SK-N-SH (cell line): ENCODE measurements around the gene TTC19. TPM values are rescaled to one million over a fixed set of nuclear protein-coding genes. Genes with fewer than 3 reads are reported as not detected.

ENCODE experiments used
- CTCF ChIA-PET: fragments of 300-600, 350-600 bp; formaldehyde crosslinking; extraction: SDS; loops from one replicate; lab custom pipeline; 2021; lab: Yijun Ruan, JAX
- POLR2A ChIA-PET: fragments of 350-600 bp; sonication (Branson Sonifier 250); formaldehyde crosslinking; extraction: SDS; loops from one replicate; lab custom pipeline; 2020; ENCODE audit warnings: antibody characterized with exemption, inconsistent platforms; lab: Yijun Ruan, JAX
- DNase-seq: peaks from one replicate; pipeline ENCODE4 v3.0.0; 2012
- H2AFZ ChIP-seq: fragments of 200-600 bp; sonication (generic); 2 replicates; pipeline ENCODE4 v1.8.1; 2016; ENCODE audit warnings: antibody characterized with exemption, mild to moderate bottlenecking, low read depth
- H3F3A ChIP-seq: fragments of 200-600 bp; sonication (generic); replicated peaks from 2 replicates; pipeline ENCODE3; 2016; ENCODE audit warnings: antibody characterized with exemption, mild to moderate bottlenecking; ENCODE audit not compliant: insufficient read depth
- H3K27ac ChIP-seq, 2 experiments: fragments of 200-500 bp in 1 of 2; fragments of 200-600 bp in 1 of 2; sonication (Bioruptor generic) in 1 of 2; sonication (generic), shearing (Covaris generic) in 1 of 2; 2 replicates each; pipeline versions ENCODE4 v1.5.1 to v1.6.1; 2014 to 2016; ENCODE audit warnings: low read depth in 2 of 2, inconsistent platforms in 1 of 2, low read length in 1 of 2, mild to moderate bottlenecking in 1 of 2, mixed read lengths in 1 of 2
- H3K27me3 ChIP-seq: fragments of 200-600 bp; sonication (generic), shearing (Covaris generic); 2 replicates; pipeline ENCODE4 v1.6.1; 2016; ENCODE audit warnings: mixed run types; ENCODE audit not compliant: insufficient read depth
- H3K36me3 ChIP-seq, 2 experiments: fragments of 200-500 bp in 1 of 2; fragments of 200-600 bp in 1 of 2; sonication (Bioruptor generic) in 1 of 2; sonication (generic) in 1 of 2; replicated peaks in 1 of 2; 2 replicates each; pipeline versions ENCODE3 to v1.5.1; 2014 to 2016; ENCODE audit warnings: low read length in 1 of 2, mild to moderate bottlenecking in 1 of 2; ENCODE audit not compliant: insufficient read depth in 2 of 2, control insufficient read depth in 1 of 2
- H3K4me1 ChIP-seq, 2 experiments: fragments of 200-500 bp in 1 of 2; fragments of 200-600 bp in 1 of 2; sonication (Bioruptor generic) in 1 of 2; sonication (generic), shearing (Covaris generic) in 1 of 2; 2 replicates each; pipeline versions ENCODE4 v1.5.1 to v1.6.1; 2014 to 2016; ENCODE audit warnings: low read depth in 1 of 2, low read length in 1 of 2, mixed run types in 1 of 2; ENCODE audit not compliant: insufficient read depth in 2 of 2, control insufficient read depth in 1 of 2
- H3K4me2 ChIP-seq: fragments of 200-600 bp; sonication (generic), shearing (Covaris generic); 2 replicates; pipeline ENCODE4 v1.6.1; 2017; ENCODE audit warnings: mixed run types
- H3K4me3 ChIP-seq, 2 experiments: fragments of 200-500 bp in 1 of 2; fragments of 200-600 bp in 1 of 2; sonication (Bioruptor generic) in 1 of 2; sonication (generic), shearing (Covaris generic) in 1 of 2; 2 replicates each; pipeline versions ENCODE4 v1.5.1 to v1.8.1; 2014 to 2016; ENCODE audit warnings: low read depth in 2 of 2, inconsistent platforms in 1 of 2, low read length in 1 of 2, mild to moderate bottlenecking in 1 of 2, mixed read lengths in 1 of 2, moderate library complexity in 1 of 2
- H3K79me2 ChIP-seq: fragments of 200-600 bp; sonication (generic); 2 replicates; pipeline ENCODE4 v1.8.1; 2017; ENCODE audit warnings: mild to moderate bottlenecking; ENCODE audit not compliant: insufficient read depth
- H3K9ac ChIP-seq: fragments of 200-600 bp; sonication (generic); 2 replicates; pipeline ENCODE4 v1.6.1; 2017; ENCODE audit warnings: mixed run types
- H3K9me2 ChIP-seq: fragments of 200-600 bp; sonication (generic); 2 replicates; pipeline ENCODE4 v1.6.1; 2017; ENCODE audit warnings: mixed run types
- H3K9me3 ChIP-seq: fragments of 200-600 bp; sonication (generic); 2 replicates; pipeline ENCODE4 v1.6.1; 2017; ENCODE audit warnings: mixed run types, mild to moderate bottlenecking, moderate library complexity
- H4K20me1 ChIP-seq: fragments of 200-600 bp; sonication (generic); 2 replicates; pipeline ENCODE4 v1.6.1; 2017; ENCODE audit warnings: mild to moderate bottlenecking, mixed run types; ENCODE audit not compliant: insufficient read depth
- EZH2phosphoT487 ChIP-seq: fragments of 200-600 bp; sonication (generic); IDR thresholded peaks from 2 replicates; pipeline ENCODE4 v1.6.1; 2017; ENCODE audit warnings: low read depth, mixed run types, mild to moderate bottlenecking, antibody characterized with exemption, moderate library complexity, borderline replicate concordance
- SIN3A ChIP-seq: IDR thresholded peaks from 2 replicates; pipeline ENCODE4 v1.6.1; 2012; ENCODE audit warnings: low read depth, mild to moderate bottlenecking, low read length, moderate library complexity, borderline replicate concordance
- TAF1 ChIP-seq: IDR thresholded peaks from 2 replicates; pipeline ENCODE4 v1.6.1; 2012; ENCODE audit warnings: low read depth, mild to moderate bottlenecking, low read length, moderate library complexity, borderline replicate concordance
- whole genome bisulfite sequencing: methylation state at CpG from one replicate; pipeline ENCODE4 v1.1.6; 2017; ENCODE audit warnings: low lambda C conversion rate; 5-methylcytosine and 5-hydroxymethylcytosine counted together
- polyA plus RNA-seq, 3 experiments: library from polyadenylated mRNA; depleted of rRNA; stranded (reverse); fragments of >200 nt; gene quantifications; 2 replicates each; pipeline ENCODE4 v1.2.3, GENCODE V29; 2012
- TF ChIP-seq, protein P1 (sequence below): fragments of 150-350 bp; IDR thresholded peaks from 2 replicates; pipeline ENCODE4 v1.6.1; 2016; ENCODE audit warnings: mild to moderate bottlenecking, low read depth, low read length
- TF ChIP-seq, protein P2 (sequence below): IDR thresholded peaks from 2 replicates; pipeline ENCODE4; 2012
- TF ChIP-seq, protein P3 (sequence below): fragments of 200-600 bp; sonication (generic); IDR thresholded peaks from 2 replicates; pipeline ENCODE4 v1.6.1; 2017; ENCODE audit warnings: antibody characterized with exemption, mild to moderate bottlenecking, moderate library complexity
- TF ChIP-seq, protein P4 (sequence below): IDR thresholded peaks from 2 replicates; pipeline ENCODE4 v1.4.0; 2012; ENCODE audit warnings: low read depth, borderline replicate concordance
- TF ChIP-seq, protein P5 (sequence below): fragments of 150-350 bp; IDR thresholded peaks from 2 replicates; pipeline ENCODE4 v1.6.1; 2017; ENCODE audit warnings: antibody characterized with exemption, low read length, low read depth, borderline replicate concordance

Gene TTC19
- polyA plus RNA-seq, 1 of the 3 experiments (the other 2 are of a cell fraction): 6.6 TPM

DNA sequence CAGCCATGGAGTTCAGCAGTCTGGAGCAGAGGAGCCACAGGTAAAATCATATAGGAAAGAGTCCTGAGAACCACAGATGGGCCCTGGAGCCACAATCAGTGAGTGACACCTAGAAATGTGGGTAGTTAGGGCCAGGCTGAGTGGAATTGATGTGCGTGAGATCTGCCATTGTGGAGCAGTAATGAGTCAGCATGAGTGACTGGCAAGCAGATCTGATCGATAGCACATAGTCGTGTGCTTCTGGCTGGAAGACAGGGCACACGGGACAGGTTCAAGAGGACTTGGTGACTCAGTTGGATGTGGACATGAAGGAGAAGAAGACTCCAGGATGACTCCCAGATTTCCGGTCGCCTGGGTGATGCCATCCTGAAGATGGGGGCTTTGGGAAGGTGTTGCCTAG is 42.4 kb upstream of the TTC19 start:
- no peaks in the 10 kb centered on the region for H3K9me2 ChIP-seq
- H3K36me3 ChIP-seq: no peaks in the 10 kb centered on the region
- H4K20me1 ChIP-seq: no peaks in the 10 kb centered on the region
- no peak overlapping the region for H3K9ac ChIP-seq
- no peak for DNase-seq
- ChIA-PET CTCF (no interaction called here), POLR2A (no interaction called here)
- no peak overlapping the region for H2AFZ ChIP-seq
- no peak overlapping the region for H3K4me2 ChIP-seq
- peaks cover 33% of the 10 kb centered on the region for H3F3A ChIP-seq
- TF ChIP-seq, protein P1, sequence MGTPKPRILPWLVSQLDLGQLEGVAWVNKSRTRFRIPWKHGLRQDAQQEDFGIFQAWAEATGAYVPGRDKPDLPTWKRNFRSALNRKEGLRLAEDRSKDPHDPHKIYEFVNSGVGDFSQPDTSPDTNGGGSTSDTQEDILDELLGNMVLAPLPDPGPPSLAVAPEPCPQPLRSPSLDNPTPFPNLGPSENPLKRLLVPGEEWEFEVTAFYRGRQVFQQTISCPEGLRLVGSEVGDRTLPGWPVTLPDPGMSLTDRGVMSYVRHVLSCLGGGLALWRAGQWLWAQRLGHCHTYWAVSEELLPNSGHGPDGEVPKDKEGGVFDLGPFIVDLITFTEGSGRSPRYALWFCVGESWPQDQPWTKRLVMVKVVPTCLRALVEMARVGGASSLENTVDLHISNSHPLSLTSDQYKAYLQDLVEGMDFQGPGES: no peak
- TF ChIP-seq, protein P2, sequence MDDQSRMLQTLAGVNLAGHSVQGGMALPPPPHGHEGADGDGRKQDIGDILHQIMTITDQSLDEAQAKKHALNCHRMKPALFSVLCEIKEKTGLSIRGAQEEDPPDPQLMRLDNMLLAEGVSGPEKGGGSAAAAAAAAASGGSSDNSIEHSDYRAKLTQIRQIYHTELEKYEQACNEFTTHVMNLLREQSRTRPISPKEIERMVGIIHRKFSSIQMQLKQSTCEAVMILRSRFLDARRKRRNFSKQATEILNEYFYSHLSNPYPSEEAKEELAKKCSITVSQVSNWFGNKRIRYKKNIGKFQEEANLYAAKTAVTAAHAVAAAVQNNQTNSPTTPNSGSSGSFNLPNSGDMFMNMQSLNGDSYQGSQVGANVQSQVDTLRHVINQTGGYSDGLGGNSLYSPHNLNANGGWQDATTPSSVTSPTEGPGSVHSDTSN: peak; percentile 55; the same call in 1 of the 2 replicates
- TF ChIP-seq, protein P3, sequence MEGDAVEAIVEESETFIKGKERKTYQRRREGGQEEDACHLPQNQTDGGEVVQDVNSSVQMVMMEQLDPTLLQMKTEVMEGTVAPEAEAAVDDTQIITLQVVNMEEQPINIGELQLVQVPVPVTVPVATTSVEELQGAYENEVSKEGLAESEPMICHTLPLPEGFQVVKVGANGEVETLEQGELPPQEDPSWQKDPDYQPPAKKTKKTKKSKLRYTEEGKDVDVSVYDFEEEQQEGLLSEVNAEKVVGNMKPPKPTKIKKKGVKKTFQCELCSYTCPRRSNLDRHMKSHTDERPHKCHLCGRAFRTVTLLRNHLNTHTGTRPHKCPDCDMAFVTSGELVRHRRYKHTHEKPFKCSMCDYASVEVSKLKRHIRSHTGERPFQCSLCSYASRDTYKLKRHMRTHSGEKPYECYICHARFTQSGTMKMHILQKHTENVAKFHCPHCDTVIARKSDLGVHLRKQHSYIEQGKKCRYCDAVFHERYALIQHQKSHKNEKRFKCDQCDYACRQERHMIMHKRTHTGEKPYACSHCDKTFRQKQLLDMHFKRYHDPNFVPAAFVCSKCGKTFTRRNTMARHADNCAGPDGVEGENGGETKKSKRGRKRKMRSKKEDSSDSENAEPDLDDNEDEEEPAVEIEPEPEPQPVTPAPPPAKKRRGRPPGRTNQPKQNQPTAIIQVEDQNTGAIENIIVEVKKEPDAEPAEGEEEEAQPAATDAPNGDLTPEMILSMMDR: no peak
- TF ChIP-seq EZH2phosphoT487 (no peak), TAF1 (no peak), SIN3A (no peak)
- TF ChIP-seq, protein P4, sequence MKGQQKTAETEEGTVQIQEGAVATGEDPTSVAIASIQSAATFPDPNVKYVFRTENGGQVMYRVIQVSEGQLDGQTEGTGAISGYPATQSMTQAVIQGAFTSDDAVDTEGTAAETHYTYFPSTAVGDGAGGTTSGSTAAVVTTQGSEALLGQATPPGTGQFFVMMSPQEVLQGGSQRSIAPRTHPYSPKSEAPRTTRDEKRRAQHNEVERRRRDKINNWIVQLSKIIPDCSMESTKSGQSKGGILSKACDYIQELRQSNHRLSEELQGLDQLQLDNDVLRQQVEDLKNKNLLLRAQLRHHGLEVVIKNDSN: no peak
- TF ChIP-seq, protein P5, sequence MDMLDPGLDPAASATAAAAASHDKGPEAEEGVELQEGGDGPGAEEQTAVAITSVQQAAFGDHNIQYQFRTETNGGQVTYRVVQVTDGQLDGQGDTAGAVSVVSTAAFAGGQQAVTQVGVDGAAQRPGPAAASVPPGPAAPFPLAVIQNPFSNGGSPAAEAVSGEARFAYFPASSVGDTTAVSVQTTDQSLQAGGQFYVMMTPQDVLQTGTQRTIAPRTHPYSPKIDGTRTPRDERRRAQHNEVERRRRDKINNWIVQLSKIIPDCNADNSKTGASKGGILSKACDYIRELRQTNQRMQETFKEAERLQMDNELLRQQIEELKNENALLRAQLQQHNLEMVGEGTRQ: no peak
- no peaks in the 10 kb centered on the region for H3K79me2 ChIP-seq
- peaks cover 0 to 22% of the 10 kb centered on the region in 2 experiments; a peak in 1 of 4 replicates for H3K4me1 ChIP-seq
- no peaks in the 10 kb centered on the region for H3K27me3 ChIP-seq
- H3K4me3 ChIP-seq: no peak overlapping the region
- 81% methylated on average over 6 of the region's 6 CpGs for WGBS
- no peak overlapping the region for H3K27ac ChIP-seq
- H3K9me3 ChIP-seq: no peaks in the 10 kb centered on the region
